A549 (cell line): Measurements from ENCODE around the gene ALDH3A2. TPM values are rescaled to one million over a fixed set of nuclear protein-coding genes. Genes with fewer than 3 reads are reported as not detected.
"Not testable (repeated sequence)": the region's sequence is repeated elsewhere in the genome, so short reads cannot be mapped to it uniquely, and the experiment has no call there.

Experiments used
- ATAC-seq, 2 experiments: fragments of 200-7000 bp in 1 of 2; fragments of >200 bp in 1 of 2; cut with Nextera tagmentation in 1 of 2; cut with Tn5 transposase in 1 of 2; 3 replicates each; pipeline versions ENCODE4 v1.8.0 to v1.9.1; 2018 to 2020; ENCODE audit warnings: mild to moderate bottlenecking in 1 of 2, moderate library complexity in 1 of 2
- CTCF ChIA-PET: fragments of 300-600 bp; sonication (Branson Sonifier 250); formaldehyde crosslinking; extraction: SDS; loops from one replicate; lab custom pipeline; 2021; ENCODE audit warnings: antibody characterized with exemption, inconsistent platforms; lab: Yijun Ruan, JAX
- POLR2A ChIA-PET: fragments of 350-600 bp; formaldehyde crosslinking; extraction: SDS; loops from one replicate; lab custom pipeline; 2021; ENCODE audit warnings: antibody characterized with exemption, inconsistent platforms; lab: Yijun Ruan, JAX
- DNase-seq, 2 experiments: peaks; one replicate each; pipeline versions ENCODE4 v3.0.0 to v3.0.0-alpha.2; 2011 to 2016; ENCODE audit warnings: low read depth in 1 of 2, low spot score in 1 of 2
- FAIRE-seq: peaks from 2 replicates; lab custom pipeline; 2011; peaks lifted over from hg19 to GRCh38; lab: Jason Lieb, UNC
- H3K27ac ChIP-seq, 2 experiments: fragments of >200 bp; sonication (Bioruptor Twin); formaldehyde crosslinking; 3 replicates each; pipeline ENCODE4 v1.5.1; 2016 to 2017
- H3K4me1 ChIP-seq: fragments of >200 bp; sonication (Bioruptor Twin); formaldehyde crosslinking; 3 replicates; pipeline ENCODE4 v1.6.1; 2016
- H3K4me2 ChIP-seq: fragments of >200 bp; sonication (Bioruptor Twin); formaldehyde crosslinking; 3 replicates; pipeline ENCODE4 v1.6.1; 2016
- H3K4me3 ChIP-seq: fragments of >200 bp; sonication (Bioruptor Twin); formaldehyde crosslinking; 3 replicates; pipeline ENCODE4 v1.5.1; 2016
- H3K9me3 ChIP-seq: fragments of >200 bp; sonication (Bioruptor Twin); formaldehyde crosslinking; 3 replicates; pipeline ENCODE4 v1.6.1; 2016
- CBX2 ChIP-seq: fragments of 200-600 bp; sonication (generic); IDR thresholded peaks from 2 replicates; pipeline ENCODE4 v1.6.1; 2016; ENCODE audit warnings: low read depth, mild to moderate bottlenecking, borderline replicate concordance
- CHD4 ChIP-seq: fragments of 200-600 bp; sonication (generic); IDR thresholded peaks from 2 replicates; pipeline ENCODE4 v1.6.1; 2016; ENCODE audit warnings: antibody characterized with exemption, mild to moderate bottlenecking, borderline replicate concordance
- HOXA7 ChIP-seq: fragments of 250-450 bp; sonication (Bioruptor Pico); IDR thresholded peaks from 2 replicates; pipeline ENCODE4 v1.5.0; 2020; ENCODE audit warnings: mild to moderate bottlenecking, moderate library complexity
- JUNB ChIP-seq: fragments of >200 bp; sonication (Bioruptor Twin); formaldehyde crosslinking; IDR thresholded peaks from 2 replicates; pipeline ENCODE4 v1.6.1; 2016
- KDM5A ChIP-seq: fragments of 200-600 bp; sonication (generic); IDR thresholded peaks from 2 replicates; pipeline ENCODE4 v1.6.1; 2016; ENCODE audit warnings: antibody characterized with exemption, mild to moderate bottlenecking
- MYC ChIP-seq: IDR thresholded peaks from 2 replicates; pipeline ENCODE4 v1.6.1; 2012; ENCODE audit warnings: mild to moderate bottlenecking, inconsistent platforms, low read length, improper control_type of control experiment, borderline replicate concordance
- NFE2L2 ChIP-seq: fragments of 150-350 bp; conservative IDR thresholded peaks from 2 replicates; pipeline ENCODE4 v1.6.1; 2014; ENCODE audit warnings: low read length
- PHF8 ChIP-seq: fragments of 200-600 bp; sonication (generic); IDR thresholded peaks from 2 replicates; pipeline ENCODE4 v1.6.1; 2016; ENCODE audit warnings: low read depth, mild to moderate bottlenecking, antibody characterized with exemption, moderate library complexity, borderline replicate concordance
- POLR2A ChIP-seq: IDR thresholded peaks from 2 replicates; pipeline ENCODE4 v1.6.1; 2012; ENCODE audit warnings: mild to moderate bottlenecking, low read length
- RNF2 ChIP-seq: fragments of 200-600 bp; sonication (generic); IDR thresholded peaks from 2 replicates; pipeline ENCODE4 v1.6.1; 2016; ENCODE audit warnings: low read depth, mild to moderate bottlenecking, antibody characterized with exemption, moderate library complexity, borderline replicate concordance
- SREBF2 ChIP-seq: fragments of 450-650 bp; IDR thresholded peaks from 2 replicates; pipeline ENCODE4 v1.6.1; 2014; ENCODE audit warnings: mild to moderate bottlenecking, moderate library complexity
- TFCP2L1 ChIP-seq: fragments of 250-450 bp; sonication (Bioruptor Pico); IDR thresholded peaks from 2 replicates; pipeline ENCODE4 v1.5.0; 2021; ENCODE audit warnings: mild to moderate bottlenecking
- WGBS: methylation state at CpG from one replicate; pipeline ENCODE4 v1.1.6; 2017; ENCODE audit errors: missing lambda C conversion rate; 5-methylcytosine and 5-hydroxymethylcytosine counted together
- polyA plus RNA-seq, 4 experiments: library from polyadenylated mRNA; depleted of rRNA in 3 of 4; stranded (reverse); fragments of >200 nt; fragmentation: RNase III in 1 of 4; extraction: RNeasy Plus Mini Kit Qiagen cat#74134 plus additional on column Dnase treatment in 1 of 4; gene quantifications; 2 replicates in 3 of 4; 3 replicates in 1 of 4; pipeline ENCODE4 v1.2.3, GENCODE V29; 2011 to 2017
- TF ChIP-seq, protein P1 (sequence below): fragments of 250-450 bp; sonication (Bioruptor Pico); IDR thresholded peaks from 2 replicates; pipeline ENCODE4 v1.5.0; 2021; ENCODE audit warnings: mild to moderate bottlenecking, moderate library complexity, borderline replicate concordance
- TF ChIP-seq, protein P2 (sequence below): fragments of >200 bp; sonication (Bioruptor Twin); formaldehyde crosslinking; IDR thresholded peaks from 3 replicates; pipeline ENCODE4 v1.6.1; 2016
- TF ChIP-seq, protein P3 (sequence below): fragments of 200-600 bp; sonication (generic); IDR thresholded peaks from 2 replicates; pipeline ENCODE4 v1.6.1; 2016; ENCODE audit warnings: antibody characterized with exemption, mild to moderate bottlenecking, moderate library complexity

ALDH3A2 gene
- polyA plus RNA-seq, 2 of the 4 experiments (the other 2 are of a cell fraction): 140 to 195 TPM

DNA sequence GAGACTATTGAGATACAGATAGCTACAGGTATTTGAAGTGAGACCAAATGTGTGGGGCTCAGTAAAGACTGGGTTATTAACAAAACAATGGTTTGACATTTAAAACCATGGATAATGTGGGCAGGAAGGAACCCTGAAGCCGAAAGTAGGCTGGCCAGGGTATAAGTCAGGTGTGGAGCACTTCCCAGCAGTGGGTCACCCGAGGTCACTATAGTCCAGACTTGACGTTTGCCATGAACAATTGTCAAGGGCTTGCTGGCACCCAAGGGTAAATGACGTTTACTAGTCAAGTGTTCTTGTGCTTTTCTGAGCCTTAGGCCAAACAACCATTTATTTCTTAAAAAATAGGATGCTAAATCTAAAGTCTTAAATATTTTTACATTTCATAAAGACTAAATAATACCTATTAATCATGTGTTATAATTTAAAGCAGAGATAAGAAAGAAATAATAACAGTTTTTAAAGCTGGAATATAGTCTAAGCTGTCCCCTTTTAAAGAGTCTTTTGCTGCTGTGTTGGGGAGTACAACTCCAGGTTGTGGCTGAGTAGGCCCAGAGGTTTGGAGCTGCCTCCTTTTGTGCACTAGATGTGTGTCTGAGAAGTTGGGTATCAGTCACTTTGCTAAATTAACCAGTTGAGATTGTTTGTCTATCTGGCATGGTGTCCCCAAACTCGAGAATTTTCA is 15.7 kb downstream of the ALDH3A2 start:
- no peak overlapping the region for H3K4me3 ChIP-seq
- POLR2A ChIA-PET: interaction anchor here (1.2 kb wide), 1 partner anchor 16 kb away, joined by 5 read pairs; the partner anchor contains the start of gene ALDH3A2
- WGBS: 78% methylated on average over 5 of the region's 5 CpGs
- FAIRE-seq (no peak), ATAC-seq (no peak), DNase-seq (no peak)
- CTCF ChIA-PET: interaction anchor here (0.8 to 2.1 kb wide), 9 partner anchors 15 to 151 kb away, joined by 3 to 8 read pairs (median 5); partner anchors contain the start of gene ALDH3A2
- H3K27ac ChIP-seq: no peak overlapping the region
- TF ChIP-seq CHD4 (no peak), CBX2 (no peak), RNF2 (no peak), TFCP2L1 (CRISPR knock-in tag) (no peak), HOXA7 (CRISPR knock-in tag) (no peak), NFE2L2 (no peak), SREBF2 (no peak)
- TF ChIP-seq, protein P1, sequence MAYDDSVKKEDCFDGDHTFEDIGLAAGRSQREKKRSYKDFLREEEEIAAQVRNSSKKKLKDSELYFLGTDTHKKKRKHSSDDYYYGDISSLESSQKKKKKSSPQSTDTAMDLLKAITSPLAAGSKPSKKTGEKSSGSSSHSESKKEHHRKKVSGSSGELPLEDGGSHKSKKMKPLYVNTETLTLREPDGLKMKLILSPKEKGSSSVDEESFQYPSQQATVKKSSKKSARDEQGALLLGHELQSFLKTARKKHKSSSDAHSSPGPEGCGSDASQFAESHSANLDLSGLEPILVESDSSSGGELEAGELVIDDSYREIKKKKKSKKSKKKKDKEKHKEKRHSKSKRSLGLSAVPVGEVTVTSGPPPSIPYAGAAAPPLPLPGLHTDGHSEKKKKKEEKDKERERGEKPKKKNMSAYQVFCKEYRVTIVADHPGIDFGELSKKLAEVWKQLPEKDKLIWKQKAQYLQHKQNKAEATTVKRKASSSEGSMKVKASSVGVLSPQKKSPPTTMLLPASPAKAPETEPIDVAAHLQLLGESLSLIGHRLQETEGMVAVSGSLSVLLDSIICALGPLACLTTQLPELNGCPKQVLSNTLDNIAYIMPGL (CRISPR knock-in tag): no peak
- TF ChIP-seq, protein P2, sequence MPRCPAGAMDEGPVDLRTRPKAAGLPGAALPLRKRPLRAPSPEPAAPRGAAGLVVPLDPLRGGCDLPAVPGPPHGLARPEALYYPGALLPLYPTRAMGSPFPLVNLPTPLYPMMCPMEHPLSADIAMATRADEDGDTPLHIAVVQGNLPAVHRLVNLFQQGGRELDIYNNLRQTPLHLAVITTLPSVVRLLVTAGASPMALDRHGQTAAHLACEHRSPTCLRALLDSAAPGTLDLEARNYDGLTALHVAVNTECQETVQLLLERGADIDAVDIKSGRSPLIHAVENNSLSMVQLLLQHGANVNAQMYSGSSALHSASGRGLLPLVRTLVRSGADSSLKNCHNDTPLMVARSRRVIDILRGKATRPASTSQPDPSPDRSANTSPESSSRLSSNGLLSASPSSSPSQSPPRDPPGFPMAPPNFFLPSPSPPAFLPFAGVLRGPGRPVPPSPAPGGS: no peak
- no peaks in the 10 kb centered on the region for H3K9me3 ChIP-seq
- H3K4me2 ChIP-seq: no peak overlapping the region
- peaks cover 19% of the 10 kb centered on the region for H3K4me1 ChIP-seq

DNA sequence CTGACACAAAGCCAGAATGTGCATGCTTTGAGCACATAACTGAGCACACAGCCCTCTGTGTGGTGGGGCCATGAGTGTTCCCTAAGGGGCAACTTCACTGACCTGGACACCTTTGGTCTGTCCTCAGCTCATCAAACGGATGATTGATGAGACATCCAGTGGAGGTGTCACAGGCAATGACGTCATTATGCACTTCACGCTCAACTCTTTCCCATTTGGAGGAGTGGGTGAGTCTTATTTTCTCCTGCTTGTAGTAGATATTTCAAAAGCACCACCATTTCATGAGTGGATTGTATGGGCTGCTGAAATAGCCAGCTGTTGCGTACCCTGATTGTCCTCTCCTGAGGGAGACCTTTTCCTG is 16.2 kb downstream of the ALDH3A2 start:
- no peak for ATAC-seq
- Histone ChIP-seq H3K27ac (no peak overlapping the region), H3K4me2 (no peak overlapping the region), H3K4me1 (peaks cover 14% of the 10 kb centered on the region), H3K4me3 (no peak overlapping the region), H3K9me3 (no peaks in the 10 kb centered on the region)
- POLR2A ChIA-PET: interaction anchor here (1.0 kb wide), 1 partner anchor 16 kb away, joined by 3 read pairs; the partner anchor contains the start of gene ALDH3A2
- 94% methylated on average over 4 of the region's 4 CpGs for WGBS
- CTCF ChIA-PET: interaction anchor here (0.6 to 2.1 kb wide), 7 partner anchors 16 to 302 kb away, joined by 3 to 8 read pairs (median 3); partner anchors contain the start of gene ALDH3A2
- no peak for FAIRE-seq
- DNase-seq: no peak
- TF ChIP-seq CBX2: no peak
- TF ChIP-seq MYC: no peak
- no peak for TF ChIP-seq PHF8
- TF ChIP-seq, protein P3, sequence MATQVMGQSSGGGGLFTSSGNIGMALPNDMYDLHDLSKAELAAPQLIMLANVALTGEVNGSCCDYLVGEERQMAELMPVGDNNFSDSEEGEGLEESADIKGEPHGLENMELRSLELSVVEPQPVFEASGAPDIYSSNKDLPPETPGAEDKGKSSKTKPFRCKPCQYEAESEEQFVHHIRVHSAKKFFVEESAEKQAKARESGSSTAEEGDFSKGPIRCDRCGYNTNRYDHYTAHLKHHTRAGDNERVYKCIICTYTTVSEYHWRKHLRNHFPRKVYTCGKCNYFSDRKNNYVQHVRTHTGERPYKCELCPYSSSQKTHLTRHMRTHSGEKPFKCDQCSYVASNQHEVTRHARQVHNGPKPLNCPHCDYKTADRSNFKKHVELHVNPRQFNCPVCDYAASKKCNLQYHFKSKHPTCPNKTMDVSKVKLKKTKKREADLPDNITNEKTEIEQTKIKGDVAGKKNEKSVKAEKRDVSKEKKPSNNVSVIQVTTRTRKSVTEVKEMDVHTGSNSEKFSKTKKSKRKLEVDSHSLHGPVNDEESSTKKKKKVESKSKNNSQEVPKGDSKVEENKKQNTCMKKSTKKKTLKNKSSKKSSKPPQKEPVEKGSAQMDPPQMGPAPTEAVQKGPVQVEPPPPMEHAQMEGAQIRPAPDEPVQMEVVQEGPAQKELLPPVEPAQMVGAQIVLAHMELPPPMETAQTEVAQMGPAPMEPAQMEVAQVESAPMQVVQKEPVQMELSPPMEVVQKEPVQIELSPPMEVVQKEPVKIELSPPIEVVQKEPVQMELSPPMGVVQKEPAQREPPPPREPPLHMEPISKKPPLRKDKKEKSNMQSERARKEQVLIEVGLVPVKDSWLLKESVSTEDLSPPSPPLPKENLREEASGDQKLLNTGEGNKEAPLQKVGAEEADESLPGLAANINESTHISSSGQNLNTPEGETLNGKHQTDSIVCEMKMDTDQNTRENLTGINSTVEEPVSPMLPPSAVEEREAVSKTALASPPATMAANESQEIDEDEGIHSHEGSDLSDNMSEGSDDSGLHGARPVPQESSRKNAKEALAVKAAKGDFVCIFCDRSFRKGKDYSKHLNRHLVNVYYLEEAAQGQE: no peak
- TF ChIP-seq POLR2A: no peak
- TF ChIP-seq KDM5A: no peak
- no peak for TF ChIP-seq SREBF2
- no peak for TF ChIP-seq JUNB

DNA sequence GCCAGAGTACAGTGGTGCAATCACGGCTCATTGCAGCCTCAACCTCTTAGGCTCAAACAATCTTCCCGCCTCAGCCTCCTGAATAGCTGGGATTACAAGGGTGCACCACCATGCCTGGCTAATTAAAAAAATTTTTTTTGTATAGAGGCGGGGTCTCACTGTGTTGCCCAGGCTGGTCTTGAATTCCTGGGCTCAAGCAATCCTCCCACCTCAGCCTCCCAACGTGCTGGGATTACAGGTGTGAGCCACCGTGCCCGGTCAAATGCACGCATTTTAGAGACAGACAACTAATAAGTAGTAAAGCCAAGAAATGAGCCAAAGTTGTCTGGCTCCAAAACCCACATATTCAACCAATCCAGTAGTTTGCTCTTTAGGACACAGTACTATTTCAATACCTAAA is 21.1 kb downstream of the ALDH3A2 start:
- not testable (repeated sequence) for ATAC-seq, H3K4me3 ChIP-seq, H3K4me2 ChIP-seq, H3K27ac ChIP-seq, H3K9me3 ChIP-seq, FAIRE-seq, DNase-seq
- ChIA-PET CTCF (interaction anchor here (1.0 to 1.8 kb wide), 5 partner anchors 10 to 156 kb away, joined by 3 to 7 read pairs (median 5); partner anchors contain the start of gene ALDH3A2), POLR2A (interaction anchor here (1.0 kb wide), 2 partner anchors 21 to 291 kb away, joined by 3 to 4 read pairs; partner anchors contain the start of genes ALDH3A2 and MAPK7)
- WGBS: 97% methylated on average over 7 of the region's 7 CpGs
- H3K4me1 ChIP-seq: peaks cover 20% of the 10 kb centered on the region
